Esophagus muscularis mucosa (tissue), 4 donors: Measurements from ENCODE around the gene XCR1. TPM values are rescaled to one million over a fixed set of nuclear protein-coding genes. Genes with fewer than 3 reads are reported as not detected.

Source experiments
- DNase-seq: peaks from one replicate; pipeline ENCODE4 v3.0.0-alpha.2; 2017; ENCODE audit errors: extremely low spot score
- H3K27ac ChIP-seq, 4 donors: fragments of 200-600 bp; sonication (generic); replicated peaks in 1 of 4; 1 replicate in 3 of 4; 2 replicates in 1 of 4; pipeline ENCODE4 v1.5.1; 2016 to 2019; ENCODE audit warnings: mild to moderate bottlenecking in 1 of 4
- H3K27me3 ChIP-seq, 4 donors: fragments of 200-600 bp; sonication (generic); one replicate each; pipeline versions ENCODE4 v1.5.1 to v1.6.0; 2016 to 2019
- H3K36me3 ChIP-seq, 4 donors: fragments of 200-600 bp; sonication (generic); one replicate each; pipeline ENCODE4 v1.5.1; 2016 to 2019
- H3K4me1 ChIP-seq, 4 donors: fragments of 200-600 bp; sonication (generic); one replicate each; pipeline ENCODE4 v1.5.1; 2016 to 2019
- H3K4me3 ChIP-seq, 4 donors: fragments of 200-600 bp; sonication (generic); 1 replicate in 2 of 4; 2 replicates in 2 of 4; pipeline ENCODE4 v1.5.1; 2016 to 2019; ENCODE audit warnings: mild to moderate bottlenecking in 4 of 4, moderate library complexity in 1 of 4
- H3K9me3 ChIP-seq, 4 donors: fragments of 200-600 bp; sonication (generic); 1 replicate in 3 of 4; 2 replicates in 1 of 4; pipeline ENCODE4 v1.5.1; 2016 to 2019
- EP300 ChIP-seq: sonication (generic); formaldehyde crosslinking; IDR thresholded peaks from one replicate; pipeline ENCODE4 v1.6.1; 2017; ENCODE audit warnings: antibody characterized with exemption
- POLR2A ChIP-seq: fragments of 450-650 bp; IDR thresholded peaks from one replicate; pipeline ENCODE4 v1.6.1; 2017; ENCODE audit warnings: antibody characterized with exemption, moderate library complexity, mild to moderate bottlenecking, low read depth
- POLR2AphosphoS5 ChIP-seq, 2 donors: sonication (generic); formaldehyde crosslinking; IDR thresholded peaks; one replicate each; pipeline ENCODE4 v1.6.1; 2017; ENCODE audit warnings: antibody characterized with exemption in 2 of 2
- WGBS: methylation state at CpG from one replicate; pipeline ENCODE4 v1.1.5; 2018; 5-methylcytosine and 5-hydroxymethylcytosine counted together
- intact Hi-C: fragments of 100-400 bp; cut with DNase I; formaldehyde crosslinking; loops from one replicate; pipeline ENCODE4 v1.15.1; 2023
- total RNA-seq, 4 donors: library from RNA; depleted of rRNA; stranded (reverse); fragments of >200 nt; gene quantifications; one replicate each; pipeline versions ENCODE4 v1.1.0 to v1.2.1, GENCODE V29; 2016
- TF ChIP-seq, protein P1 (sequence below), 3 experiments: fragments of 200-600 bp in 2 of 3; fragments of 450-650 bp in 1 of 3; sonication (generic) in 2 of 3; IDR thresholded peaks; one replicate each; pipeline ENCODE4 v1.5.1; 2017 to 2019; ENCODE audit warnings: antibody characterized with exemption in 3 of 3, mild to moderate bottlenecking in 2 of 3, moderate library complexity in 1 of 3

The XCR1 gene
- total RNA-seq, 4 donors from 2014 or later: 0.17 TPM; not detected in 3

DNA sequence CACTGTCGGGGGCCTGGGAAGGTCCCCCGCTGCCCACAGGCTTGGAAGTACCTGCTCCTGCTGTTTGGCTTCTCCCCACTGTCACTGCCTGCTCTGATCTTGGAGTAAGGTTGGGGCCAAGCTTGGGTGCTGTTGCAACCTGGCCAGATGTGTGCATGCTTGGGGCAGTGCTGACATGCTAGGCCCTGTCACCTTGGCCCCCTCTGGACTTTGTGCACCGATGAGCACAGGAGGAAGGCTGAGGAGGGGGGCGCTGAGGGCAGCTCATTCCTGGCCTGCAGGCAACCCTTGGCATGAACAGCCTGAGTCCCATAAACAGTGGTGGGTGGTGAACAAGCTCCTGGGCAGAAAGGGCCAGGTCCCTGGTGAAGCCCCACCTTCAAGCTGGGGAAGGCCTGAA, 4.0 kb upstream of the XCR1 start:
- Histone ChIP-seq H3K27ac (no peak overlapping the region), H3K36me3 (no peaks in the 10 kb centered on the region), H3K27me3 (no peaks in the 10 kb centered on the region), H3K4me3 (no peak overlapping the region), H3K9me3 (peaks cover 0 to 4% (median 0%) of the 10 kb centered on the region in 4 donors), H3K4me1 (no peaks in the 10 kb centered on the region)
- TF ChIP-seq, protein P1, sequence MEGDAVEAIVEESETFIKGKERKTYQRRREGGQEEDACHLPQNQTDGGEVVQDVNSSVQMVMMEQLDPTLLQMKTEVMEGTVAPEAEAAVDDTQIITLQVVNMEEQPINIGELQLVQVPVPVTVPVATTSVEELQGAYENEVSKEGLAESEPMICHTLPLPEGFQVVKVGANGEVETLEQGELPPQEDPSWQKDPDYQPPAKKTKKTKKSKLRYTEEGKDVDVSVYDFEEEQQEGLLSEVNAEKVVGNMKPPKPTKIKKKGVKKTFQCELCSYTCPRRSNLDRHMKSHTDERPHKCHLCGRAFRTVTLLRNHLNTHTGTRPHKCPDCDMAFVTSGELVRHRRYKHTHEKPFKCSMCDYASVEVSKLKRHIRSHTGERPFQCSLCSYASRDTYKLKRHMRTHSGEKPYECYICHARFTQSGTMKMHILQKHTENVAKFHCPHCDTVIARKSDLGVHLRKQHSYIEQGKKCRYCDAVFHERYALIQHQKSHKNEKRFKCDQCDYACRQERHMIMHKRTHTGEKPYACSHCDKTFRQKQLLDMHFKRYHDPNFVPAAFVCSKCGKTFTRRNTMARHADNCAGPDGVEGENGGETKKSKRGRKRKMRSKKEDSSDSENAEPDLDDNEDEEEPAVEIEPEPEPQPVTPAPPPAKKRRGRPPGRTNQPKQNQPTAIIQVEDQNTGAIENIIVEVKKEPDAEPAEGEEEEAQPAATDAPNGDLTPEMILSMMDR (IDR thresholded peaks at IDR 0.05): no peak
- TF ChIP-seq EP300: no peak
- no peak for TF ChIP-seq POLR2A
- no peak for TF ChIP-seq POLR2AphosphoS5 (IDR thresholded peaks at IDR 0.05)
- 58% methylated on average over 3 of the region's 4 CpGs for WGBS
- DNase-seq: peak; percentile 66
- intact Hi-C loops: no loop called here

DNA sequence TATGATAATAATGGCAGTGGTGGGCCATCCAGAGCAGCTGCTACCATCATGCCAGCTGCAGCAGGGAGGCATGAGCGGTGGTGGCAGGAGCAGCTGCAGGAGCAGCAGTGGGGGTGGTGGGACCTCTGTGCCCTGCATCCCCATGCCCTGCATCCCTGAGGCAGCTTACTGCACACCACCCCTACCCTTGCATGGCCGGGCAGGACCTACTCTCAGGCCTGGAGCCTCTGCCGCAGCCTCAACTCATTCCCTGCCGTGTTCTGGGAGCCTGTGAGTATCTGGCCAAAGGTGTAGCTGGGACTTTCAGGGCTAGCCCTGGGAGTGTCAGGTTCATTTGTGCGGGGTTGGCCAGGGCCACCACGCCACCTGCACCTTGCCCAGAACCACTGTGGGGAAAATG, 3.3 kb upstream of the XCR1 start:
- H3K4me3 ChIP-seq: no peak overlapping the region
- 75% methylated on average over 1 of the region's 6 CpGs for WGBS
- TF ChIP-seq, protein P1 (IDR thresholded peaks at IDR 0.05): no peak
- TF ChIP-seq POLR2AphosphoS5 (IDR thresholded peaks at IDR 0.05): no peak
- TF ChIP-seq POLR2A: no peak
- TF ChIP-seq EP300: no peak
- H3K27me3 ChIP-seq: no peaks in the 10 kb centered on the region
- peak; percentile 78 for DNase-seq
- no peaks in the 10 kb centered on the region for H3K4me1 ChIP-seq
- intact Hi-C loops: no loop called here
- no peak overlapping the region for H3K27ac ChIP-seq
- H3K36me3 ChIP-seq: no peaks in the 10 kb centered on the region
- H3K9me3 ChIP-seq: peaks cover 0 to 4% (median 0%) of the 10 kb centered on the region in 4 donors

DNA sequence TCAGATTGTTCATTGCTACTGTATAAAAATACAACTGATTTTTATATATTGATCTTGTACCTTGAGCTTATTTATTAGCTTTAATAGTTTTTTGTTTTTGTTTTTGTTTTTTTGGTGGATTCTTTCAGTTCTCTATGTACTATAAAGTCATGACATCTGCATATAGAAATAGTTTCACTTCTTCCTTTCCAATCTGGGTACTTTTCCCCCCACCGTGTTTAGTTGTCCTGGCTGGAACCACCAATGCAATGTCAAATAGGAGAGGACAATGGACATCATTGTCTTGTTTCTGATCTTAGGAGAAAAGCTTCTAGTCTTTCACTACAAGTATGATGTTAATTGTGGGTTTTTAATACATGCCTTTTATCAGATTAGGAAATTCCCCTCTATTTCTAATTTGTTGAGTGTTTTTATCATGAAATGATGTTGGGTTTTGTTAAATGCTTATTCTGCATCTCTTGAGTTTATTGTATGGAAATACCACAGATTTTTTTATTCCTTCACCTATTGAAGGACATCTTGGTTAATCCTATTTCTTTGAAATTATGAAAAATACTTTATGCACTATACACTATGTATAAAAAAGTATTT, 2.8 kb upstream of the XCR1 start:
- DNase-seq: no peak
- Histone ChIP-seq H3K27ac (no peak overlapping the region), H3K36me3 (no peaks in the 10 kb centered on the region), H3K4me3 (no peak overlapping the region), H3K9me3 (peaks cover 0 to 4% (median 0%) of the 10 kb centered on the region in 4 donors), H3K4me1 (no peaks in the 10 kb centered on the region), H3K27me3 (no peaks in the 10 kb centered on the region)
- TF ChIP-seq EP300 (no peak), POLR2A (no peak), POLR2AphosphoS5 (IDR thresholded peaks at IDR 0.05) (no peak)
- TF ChIP-seq, protein P1 (IDR thresholded peaks at IDR 0.05): no peak
- intact Hi-C loops: no loop called here
- WGBS: 78% methylated on average over 1 of the region's 1 CpG

DNA sequence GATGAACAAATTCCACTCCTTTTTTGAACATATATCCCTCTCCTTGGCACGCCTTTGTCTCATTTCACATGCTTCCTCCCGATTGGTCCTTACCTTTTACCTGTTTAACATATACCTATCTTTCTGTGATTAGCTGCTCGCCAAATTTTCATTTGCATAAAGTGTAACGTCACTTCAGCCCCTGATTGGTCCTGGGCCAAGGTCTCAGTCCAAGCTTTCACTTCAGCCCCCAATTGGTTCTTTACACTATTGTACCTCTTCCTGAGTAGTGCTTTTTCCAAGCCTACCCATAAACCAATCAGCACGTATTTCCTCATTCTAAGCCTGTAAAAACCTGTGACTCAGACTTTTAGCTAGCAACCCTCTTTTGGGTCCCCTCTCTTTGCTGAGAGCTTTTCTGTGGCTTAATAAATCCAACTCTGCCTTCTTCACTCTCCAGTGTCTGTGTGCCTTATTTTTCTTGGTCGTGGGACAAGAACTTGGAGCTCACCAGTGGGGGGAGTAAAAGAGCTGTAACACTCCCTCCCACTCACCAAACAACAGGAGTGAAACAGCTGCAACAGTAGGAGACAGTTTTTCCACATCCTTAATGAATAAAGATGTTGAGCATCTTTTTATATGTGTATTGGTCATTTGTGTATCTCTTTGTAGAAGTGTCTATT, 584 bp upstream of the XCR1 start:
- H3K4me1 ChIP-seq: no peaks in the 10 kb centered on the region
- TF ChIP-seq, protein P1 (IDR thresholded peaks at IDR 0.05): no peak
- TF ChIP-seq EP300: no peak
- no peak for TF ChIP-seq POLR2AphosphoS5 (IDR thresholded peaks at IDR 0.05)
- TF ChIP-seq POLR2A: no peak
- WGBS: 85% methylated on average over 6 of the region's 6 CpGs

DNA sequence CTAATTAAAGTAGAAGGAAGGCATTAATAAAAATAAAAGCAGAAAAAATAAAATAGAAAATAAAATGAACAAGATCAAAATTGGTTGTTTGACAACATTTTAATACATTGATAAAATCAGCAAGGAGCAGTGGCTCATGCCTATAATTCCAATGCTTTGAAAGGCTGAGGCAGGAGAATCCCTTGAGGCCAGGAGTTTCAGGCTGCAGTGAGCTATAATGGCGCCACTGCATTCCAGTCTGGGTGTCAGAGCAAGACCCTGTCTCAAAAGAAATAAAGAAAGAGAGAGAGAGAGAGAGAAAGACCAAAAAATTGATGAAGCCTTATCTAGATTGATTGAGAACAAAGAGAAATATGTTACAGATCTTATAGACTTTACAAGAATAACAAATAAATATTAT, 2.1 kb downstream of the XCR1 start:
- TF ChIP-seq POLR2AphosphoS5 (IDR thresholded peaks at IDR 0.05) (no peak), POLR2A (no peak)
- peak; percentile 29 for DNase-seq
- Histone ChIP-seq H3K27me3 (no peaks in the 10 kb centered on the region), H3K4me3 (no peak overlapping the region), H3K36me3 (no peaks in the 10 kb centered on the region), H3K27ac (no peak overlapping the region), H3K4me1 (no peaks in the 10 kb centered on the region), H3K9me3 (peaks cover 0 to 4% (median 0%) of the 10 kb centered on the region in 4 donors)
- 67% methylated on average over 1 of the region's 1 CpG for WGBS
- intact Hi-C loops: no loop called here

More for the DNA sequence above, 584 bp upstream of the XCR1 start:
- intact Hi-C loops: no loop called here
- Histone ChIP-seq H3K27ac (no peak overlapping the region), H3K4me3 (no peak overlapping the region), H3K27me3 (no peaks in the 10 kb centered on the region), H3K9me3 (peaks cover 0 to 4% (median 0%) of the 10 kb centered on the region in 4 donors), H3K36me3 (no peaks in the 10 kb centered on the region)
- DNase-seq: peak; percentile 26
